Central memory CD8-positive, alpha-beta T cell (primary cell): ENCODE measurements around the gene ACADSB.

Experiments used
- ATAC-seq: fragments of 150-1000 bp; cut with Tn5 transposase; replicated peaks from 2 replicates; pipeline ENCODE4 v1.10.0; 2022; ENCODE audit warnings: mild to moderate bottlenecking, moderate FRiP score, moderate number of reproducible peaks; ENCODE audit not compliant: poor library complexity, severe bottlenecking; ENCODE audit errors: extremely low read depth
- DNase-seq, 2 donors: peaks; one replicate each; pipeline ENCODE4 v3.0.0; 2021; ENCODE audit warnings: low spot score in 2 of 2
- H3K27ac Mint-ChIP-seq: one replicate; pipeline ENCODE4 v1.8.0; 2022; ENCODE audit warnings: low read depth, mild to moderate bottlenecking, moderate library complexity, mixed read lengths
- H3K27me3 Mint-ChIP-seq: one replicate; pipeline ENCODE4 v1.8.0; 2022; ENCODE audit warnings: mixed read lengths
- H3K36me3 Mint-ChIP-seq: one replicate; pipeline ENCODE4 v1.8.0; 2022; ENCODE audit warnings: mild to moderate bottlenecking, moderate library complexity, mixed read lengths; ENCODE audit not compliant: insufficient read depth
- H3K4me1 Mint-ChIP-seq: one replicate; pipeline ENCODE4 v1.8.0; 2022; ENCODE audit warnings: mixed read lengths
- H3K4me3 Mint-ChIP-seq: one replicate; pipeline ENCODE4 v1.8.0; 2022; ENCODE audit warnings: mild to moderate bottlenecking, moderate library complexity, mixed read lengths
- H3K9me3 Mint-ChIP-seq: one replicate; pipeline ENCODE4 v1.8.0; 2022; ENCODE audit warnings: mixed read lengths

ACADSB gene

DNA sequence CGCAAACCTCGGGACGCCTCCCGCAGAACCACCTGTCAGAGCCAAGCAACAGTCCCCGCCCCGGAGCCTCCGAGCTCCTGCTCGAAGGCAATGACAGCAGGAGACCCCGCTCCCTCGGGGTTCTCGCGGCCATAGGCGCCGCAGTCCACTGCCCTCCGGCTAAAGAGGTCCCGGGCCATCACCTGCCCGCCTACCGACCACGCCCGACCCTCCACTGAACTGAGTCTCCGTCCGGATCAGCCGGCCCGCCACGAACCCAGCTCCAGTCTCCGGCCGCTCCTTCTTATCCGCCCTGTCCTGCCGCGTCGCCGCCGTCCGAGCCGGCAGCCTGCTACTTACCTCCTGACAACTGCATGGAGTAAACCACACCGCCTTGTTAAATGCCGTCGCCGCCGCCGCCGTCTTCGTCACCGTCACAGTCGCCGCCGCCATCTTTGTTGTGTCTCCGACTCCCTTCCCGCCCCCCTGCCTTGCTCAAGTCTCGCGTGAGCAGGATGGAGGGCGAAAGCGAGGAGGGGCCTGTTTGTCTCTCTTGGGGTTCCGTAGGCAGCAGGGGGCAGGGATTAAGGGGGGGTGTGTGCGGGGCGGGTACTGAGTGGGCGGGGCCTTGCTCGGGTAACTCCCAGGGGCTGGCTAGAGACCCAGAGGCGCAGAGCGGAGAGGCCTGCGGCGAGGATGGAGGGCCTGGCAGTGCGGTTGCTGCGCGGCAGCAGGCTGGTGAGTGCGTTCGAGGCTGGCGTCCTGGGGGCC is at the start of gene ACADSB, which contains the start of gene IKZF5:
TSS of gene ACADSB (plus strand) at position 652 of the 750 bp plus-strand sequence. CDS start at position 676, 24 bp downstream.
TSS of gene IKZF5 (minus strand) at position 441 of the 750 bp plus-strand sequence. CDS start 10,170 bp downstream, outside the sequence.
- ATAC-seq (peak; percentile 84), DNase-seq (peak; percentile 87 to 94)
- Mint-ChIP-seq H3K4me1 (peaks cover 55% of the 10 kb centered on the region), H3K9me3 (no peaks in the 10 kb centered on the region), H3K4me3 (peak within 1 kb of the TSS; percentile 98), H3K27me3 (no peaks in the 10 kb centered on the region), H3K27ac (peak within 1 kb of the TSS; percentile 99), H3K36me3 (peaks cover 14% of the 10 kb centered on the region)

DNA sequence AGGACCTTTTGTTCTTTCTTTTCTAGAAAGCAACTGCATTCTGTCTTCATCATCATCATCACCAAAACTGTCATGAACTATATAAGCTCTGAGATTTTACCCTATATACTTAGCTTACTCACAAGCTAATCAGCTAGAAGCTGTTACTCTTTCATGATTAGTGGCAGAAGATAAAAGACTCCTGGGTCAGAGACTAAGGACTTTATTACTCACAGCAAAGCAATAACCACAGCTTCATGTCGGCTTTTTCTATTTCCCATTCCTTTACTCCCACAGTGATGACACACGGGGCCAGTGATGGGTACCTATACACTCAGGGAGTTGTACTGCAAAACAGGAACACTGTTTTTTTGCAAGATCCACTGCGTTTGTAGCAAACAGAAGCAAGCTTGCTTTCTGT is 46.4 kb upstream of the ACADSB start:
- Mint-ChIP-seq H3K27me3 (peaks cover 51% of the 10 kb centered on the region), H3K4me3 (no peak overlapping the region), H3K27ac (no peak overlapping the region), H3K36me3 (no peaks in the 10 kb centered on the region), H3K4me1 (no peaks in the 10 kb centered on the region), H3K9me3 (peaks cover 18% of the 10 kb centered on the region)
- no peak for DNase-seq
- ATAC-seq, result no peak

GRCh38 chr10:122966879-122967278 is 41.9 kb upstream of the ACADSB start:
- H3K27me3 Mint-ChIP-seq, result peaks cover 62% of the 10 kb centered on the region
- no peaks in the 10 kb centered on the region for H3K36me3 Mint-ChIP-seq
- H3K4me1 Mint-ChIP-seq, result no peaks in the 10 kb centered on the region
- peaks cover 23% of the 10 kb centered on the region for H3K9me3 Mint-ChIP-seq
- ATAC-seq (no peak), DNase-seq (no peak)
- H3K4me3 Mint-ChIP-seq, result no peak overlapping the region
- H3K27ac Mint-ChIP-seq, result no peak overlapping the region

GRCh38 chr10:122968698-122969097 is 40.1 kb upstream of the ACADSB start:
- Mint-ChIP-seq H3K4me1 (no peaks in the 10 kb centered on the region), H3K36me3 (no peaks in the 10 kb centered on the region), H3K27me3 (peaks cover 48% of the 10 kb centered on the region), H3K27ac (no peak overlapping the region), H3K4me3 (no peak overlapping the region), H3K9me3 (peaks cover 23% of the 10 kb centered on the region)
- DNase-seq (no peak), ATAC-seq (no peak)

- peaks cover 3% of the 10 kb centered on the region for H3K36me3 Mint-ChIP-seq
Measured at GRCh38 chr10:122974023-122974422, 34.8 kb upstream of the ACADSB start.

GRCh38 chr10:122974543-122975064 is 34.2 kb upstream of the ACADSB start:
- H3K4me1 Mint-ChIP-seq, result no peaks in the 10 kb centered on the region
- ATAC-seq (no peak), DNase-seq (no peak)
- H3K4me3 Mint-ChIP-seq, result no peak overlapping the region
- H3K9me3 Mint-ChIP-seq, result no peaks in the 10 kb centered on the region
- H3K36me3 Mint-ChIP-seq, result peaks cover 4% of the 10 kb centered on the region
- no peak overlapping the region for H3K27ac Mint-ChIP-seq
- H3K27me3 Mint-ChIP-seq, result peaks cover 15% of the 10 kb centered on the region

More at GRCh38 chr10:122974023-122974422, 34.8 kb upstream of the ACADSB start:
- DNase-seq, result no peak
- peaks cover 15% of the 10 kb centered on the region for H3K27me3 Mint-ChIP-seq
- no peak overlapping the region for H3K27ac Mint-ChIP-seq
- H3K4me3 Mint-ChIP-seq, result no peak overlapping the region
- H3K9me3 Mint-ChIP-seq, result no peaks in the 10 kb centered on the region
- no peaks in the 10 kb centered on the region for H3K4me1 Mint-ChIP-seq
- ATAC-seq, result no peak

DNA sequence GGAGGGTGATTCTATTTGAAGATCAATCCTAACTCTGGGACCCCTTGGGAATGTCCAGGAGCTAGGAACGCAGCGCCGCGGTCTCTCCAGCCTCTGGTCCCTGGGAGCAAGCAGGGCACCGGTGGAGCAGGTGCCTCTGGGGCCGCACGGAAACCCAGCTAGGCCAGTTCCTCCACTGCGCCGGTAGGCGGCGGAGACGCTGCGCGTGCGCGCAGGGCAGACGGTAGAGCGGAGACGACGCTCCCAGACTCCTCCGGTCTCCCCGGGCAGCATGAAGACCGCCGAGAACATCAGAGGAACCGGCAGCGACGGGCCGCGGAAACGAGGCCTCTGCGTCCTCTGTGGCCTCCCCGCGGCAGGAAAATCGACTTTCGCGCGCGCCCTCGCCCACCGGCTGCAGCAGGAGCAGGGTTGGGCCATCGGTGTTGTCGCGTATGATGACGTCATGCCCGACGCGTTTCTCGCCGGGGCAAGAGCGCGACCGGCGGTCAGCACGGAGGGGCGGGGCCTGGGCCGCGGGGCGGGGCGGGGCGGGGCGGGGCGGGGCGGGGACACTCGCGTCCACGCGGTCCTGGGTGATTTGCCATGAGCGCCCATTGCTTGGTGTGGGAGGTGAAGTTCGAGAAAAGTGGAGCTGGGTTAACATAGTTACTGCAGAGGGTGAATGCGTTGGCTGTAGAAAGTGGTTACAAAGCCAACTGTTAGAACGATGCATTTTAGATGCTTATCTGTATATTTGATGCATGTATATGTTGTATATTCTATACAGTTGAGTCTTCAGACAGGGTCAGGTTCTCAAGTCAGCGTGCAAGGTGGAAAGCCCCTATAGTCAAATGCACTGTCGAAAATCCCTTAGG is 28.4 kb upstream of the ACADSB start, which contains the start of gene PSTK:
TSS of gene PSTK (plus strand) at position 193 of the 857 bp plus-strand sequence. CDS start at position 272, 79 bp downstream.
- Mint-ChIP-seq H3K27ac (peak within 1 kb of the TSS; percentile 96), H3K4me3 (peak within 1 kb of the TSS; percentile 91), H3K4me1 (peaks cover 27% of the 10 kb centered on the region), H3K36me3 (peaks cover 17% of the 10 kb centered on the region), H3K9me3 (no peaks in the 10 kb centered on the region), H3K27me3 (no peaks in the 10 kb centered on the region)
- ATAC-seq (peak; percentile 97), DNase-seq (peak; percentile 82 to 85)

GRCh38 chr10:122981066-122981464 is 27.7 kb upstream of the ACADSB start:
- DNase-seq, result no peak
- peak overlapping the region; percentile 96 for H3K27ac Mint-ChIP-seq

GRCh38 chr10:122983898-122984297 is 24.9 kb upstream of the ACADSB start:
- Mint-ChIP-seq H3K27me3 (no peaks in the 10 kb centered on the region), H3K27ac (no peak overlapping the region), H3K4me3 (no peak overlapping the region), H3K9me3 (no peaks in the 10 kb centered on the region), H3K4me1 (peaks cover 27% of the 10 kb centered on the region), H3K36me3 (peaks cover 22% of the 10 kb centered on the region)
- no peak for ATAC-seq
- DNase-seq, result no peak

More at GRCh38 chr10:122981066-122981464, 27.7 kb upstream of the ACADSB start:
- no peaks in the 10 kb centered on the region for H3K27me3 Mint-ChIP-seq
- H3K4me3 Mint-ChIP-seq, result peak overlapping the region; percentile 91
- no peak for ATAC-seq
- H3K9me3 Mint-ChIP-seq, result no peaks in the 10 kb centered on the region
- peaks cover 21% of the 10 kb centered on the region for H3K36me3 Mint-ChIP-seq
- H3K4me1 Mint-ChIP-seq, result peaks cover 27% of the 10 kb centered on the region

- Mint-ChIP-seq H3K36me3 (peaks cover 20% of the 10 kb centered on the region), H3K4me1 (peaks cover 26% of the 10 kb centered on the region), H3K4me3 (no peak overlapping the region), H3K27me3 (no peaks in the 10 kb centered on the region), H3K9me3 (no peaks in the 10 kb centered on the region), H3K27ac (no peak overlapping the region)
- ATAC-seq (no peak), DNase-seq (no peak)
Measured at GRCh38 chr10:122984708-122985107, 24.1 kb upstream of the ACADSB start.

- Mint-ChIP-seq H3K9me3 (no peaks in the 10 kb centered on the region), H3K27ac (no peak overlapping the region), H3K36me3 (peaks cover 12% of the 10 kb centered on the region), H3K4me3 (no peak overlapping the region), H3K27me3 (no peaks in the 10 kb centered on the region), H3K4me1 (peaks cover 10% of the 10 kb centered on the region)
- ATAC-seq (no peak), DNase-seq (no peak)
Measured at GRCh38 chr10:122986335-122986734, 22.5 kb upstream of the ACADSB start.

GRCh38 chr10:122988501-122988900 is 20.3 kb upstream of the ACADSB start:
- no peaks in the 10 kb centered on the region for H3K9me3 Mint-ChIP-seq
- H3K27me3 Mint-ChIP-seq, result no peaks in the 10 kb centered on the region
- H3K4me1 Mint-ChIP-seq, result no peaks in the 10 kb centered on the region
- H3K4me3 Mint-ChIP-seq, result no peak overlapping the region
- no peak for ATAC-seq
- DNase-seq, result no peak
- peaks cover 15% of the 10 kb centered on the region for H3K36me3 Mint-ChIP-seq
- H3K27ac Mint-ChIP-seq, result no peak overlapping the region
